GM12801 (cell line): ENCODE results near the gene GALNT2.

Experiments used
- TF ChIP-seq, protein P1 (sequence below): IDR thresholded peaks from one replicate; pipeline ENCODE4 v1.5.1; 2011; ENCODE audit warnings: control low read depth; ENCODE audit not compliant: insufficient read length; ENCODE audit errors: extremely low read depth

Gene GALNT2

DNA sequence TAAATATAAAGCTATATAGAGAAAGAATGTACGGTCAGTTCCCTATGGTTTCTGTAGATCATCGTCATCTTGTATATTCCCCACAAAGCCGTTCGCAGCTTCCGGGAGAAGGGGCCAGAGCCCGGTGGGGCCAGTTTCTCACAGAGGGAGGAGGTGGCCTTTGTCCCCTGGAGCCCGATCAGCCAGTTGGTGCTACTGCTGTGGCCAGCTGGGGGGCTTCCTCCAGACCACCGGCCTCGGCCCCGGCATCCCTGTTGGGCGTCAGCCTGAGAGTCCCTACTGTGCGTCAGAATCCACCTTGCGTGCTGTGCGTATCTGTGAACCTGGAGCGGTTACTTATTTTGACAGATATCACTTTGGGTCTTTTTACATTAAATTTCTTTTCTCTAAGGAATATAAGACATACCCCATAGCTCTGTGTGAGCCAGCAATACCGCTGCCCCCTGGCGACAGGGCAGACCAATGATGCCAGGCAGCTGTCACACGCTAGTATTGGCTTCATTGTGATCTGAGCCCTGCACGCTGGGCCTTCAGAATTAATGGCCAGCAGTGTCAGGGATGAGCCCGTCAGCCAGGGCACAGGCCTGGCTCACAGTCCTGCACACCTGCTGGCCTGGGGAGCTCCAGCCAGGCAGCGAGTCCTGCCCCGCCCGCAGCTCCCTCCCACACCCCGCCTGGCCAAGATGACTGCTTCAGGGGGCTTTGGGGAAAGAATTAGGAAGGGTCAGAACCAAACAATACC is 213.2 kb downstream of the GALNT2 start:
- TF ChIP-seq, protein P1, sequence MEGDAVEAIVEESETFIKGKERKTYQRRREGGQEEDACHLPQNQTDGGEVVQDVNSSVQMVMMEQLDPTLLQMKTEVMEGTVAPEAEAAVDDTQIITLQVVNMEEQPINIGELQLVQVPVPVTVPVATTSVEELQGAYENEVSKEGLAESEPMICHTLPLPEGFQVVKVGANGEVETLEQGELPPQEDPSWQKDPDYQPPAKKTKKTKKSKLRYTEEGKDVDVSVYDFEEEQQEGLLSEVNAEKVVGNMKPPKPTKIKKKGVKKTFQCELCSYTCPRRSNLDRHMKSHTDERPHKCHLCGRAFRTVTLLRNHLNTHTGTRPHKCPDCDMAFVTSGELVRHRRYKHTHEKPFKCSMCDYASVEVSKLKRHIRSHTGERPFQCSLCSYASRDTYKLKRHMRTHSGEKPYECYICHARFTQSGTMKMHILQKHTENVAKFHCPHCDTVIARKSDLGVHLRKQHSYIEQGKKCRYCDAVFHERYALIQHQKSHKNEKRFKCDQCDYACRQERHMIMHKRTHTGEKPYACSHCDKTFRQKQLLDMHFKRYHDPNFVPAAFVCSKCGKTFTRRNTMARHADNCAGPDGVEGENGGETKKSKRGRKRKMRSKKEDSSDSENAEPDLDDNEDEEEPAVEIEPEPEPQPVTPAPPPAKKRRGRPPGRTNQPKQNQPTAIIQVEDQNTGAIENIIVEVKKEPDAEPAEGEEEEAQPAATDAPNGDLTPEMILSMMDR: no peak

DNA sequence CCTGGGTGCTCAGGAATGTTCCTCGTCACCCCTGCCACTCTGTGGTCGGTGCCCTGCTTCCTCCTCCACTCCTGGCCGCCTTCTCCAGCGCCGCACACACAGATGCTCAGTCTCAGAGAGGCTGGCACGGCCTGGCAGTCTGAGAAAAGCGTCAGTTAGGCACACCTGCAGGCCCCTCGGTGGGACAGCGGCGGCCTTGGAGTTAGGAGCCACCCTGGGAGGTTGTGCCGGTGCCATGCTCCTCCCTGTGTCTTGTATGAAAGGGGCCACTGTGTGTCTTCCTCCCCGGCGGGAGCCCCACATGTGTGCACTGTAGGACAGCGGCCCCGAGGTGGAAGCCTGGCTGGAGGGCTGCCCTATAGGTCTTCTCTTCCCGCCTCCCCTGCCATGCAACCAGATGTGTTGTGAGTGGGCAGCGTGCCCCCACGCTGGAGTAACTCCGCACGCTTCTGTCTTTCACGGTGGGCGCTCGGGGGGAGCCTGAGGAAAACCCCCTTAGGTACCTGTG is 213.9 kb downstream of the GALNT2 start:
- TF ChIP-seq, protein P1: no peak

DNA sequence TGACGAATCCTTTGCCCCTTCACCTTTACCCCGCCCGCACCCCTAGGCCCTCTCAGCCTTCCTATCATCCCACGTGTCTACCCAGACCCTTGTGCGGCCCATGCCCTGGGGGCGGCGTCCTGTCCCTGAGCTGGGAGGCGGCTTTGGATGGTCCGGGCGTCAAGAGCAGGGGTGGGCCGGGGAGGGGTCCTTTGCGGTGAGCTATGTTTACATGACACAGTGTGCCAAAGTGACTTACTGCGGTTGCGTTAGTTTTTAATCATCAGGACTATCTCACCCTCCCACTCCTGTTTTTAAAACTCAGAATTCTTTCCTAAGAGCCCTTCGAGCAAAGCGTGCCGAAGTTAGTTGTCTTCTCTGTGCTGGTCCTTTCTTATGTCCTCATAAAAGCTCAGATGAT is 214.5 kb downstream of the GALNT2 start:
- TF ChIP-seq, protein P1: no peak

DNA sequence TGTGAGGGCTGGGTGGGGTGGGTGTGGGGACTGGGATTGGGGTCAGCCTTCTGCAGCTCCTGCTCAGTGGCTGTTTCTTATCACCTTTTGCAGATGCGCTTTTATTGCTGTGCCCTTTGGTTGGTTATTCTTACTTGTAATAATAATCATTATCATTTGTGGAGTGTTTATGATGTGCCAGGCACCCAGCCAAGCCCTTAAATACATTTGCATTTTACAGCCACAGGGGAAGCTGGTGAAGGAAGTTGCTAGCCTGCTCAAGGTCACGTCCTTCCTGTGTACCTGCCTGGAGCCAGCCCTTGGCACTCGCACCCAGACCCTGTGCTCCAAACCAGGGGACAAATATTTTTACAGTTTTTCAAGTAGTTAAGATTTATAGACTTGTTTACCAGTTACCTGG is 215.1 kb downstream of the GALNT2 start:
- TF ChIP-seq, protein P1: no peak

DNA sequence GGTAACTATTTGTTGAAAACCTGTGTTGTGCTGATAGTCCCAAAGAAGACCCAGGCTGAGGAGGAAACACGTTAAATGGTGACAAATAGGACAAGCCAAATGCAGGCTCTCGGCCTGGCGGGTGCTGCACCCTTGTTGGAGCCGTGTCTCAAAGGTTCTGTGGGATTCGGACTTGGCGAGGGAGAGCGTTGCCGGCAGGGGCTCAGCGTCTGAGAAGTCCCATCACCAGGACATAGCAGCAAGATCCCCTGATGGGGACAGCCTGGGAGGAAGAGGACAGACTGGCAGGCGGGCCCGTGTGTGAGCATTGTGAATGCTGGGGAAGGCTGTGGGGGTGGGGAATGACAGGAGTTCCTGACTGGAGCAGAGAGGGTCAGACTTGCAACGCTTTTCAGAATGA is 216.6 kb downstream of the GALNT2 start:
- TF ChIP-seq, protein P1: no peak

DNA sequence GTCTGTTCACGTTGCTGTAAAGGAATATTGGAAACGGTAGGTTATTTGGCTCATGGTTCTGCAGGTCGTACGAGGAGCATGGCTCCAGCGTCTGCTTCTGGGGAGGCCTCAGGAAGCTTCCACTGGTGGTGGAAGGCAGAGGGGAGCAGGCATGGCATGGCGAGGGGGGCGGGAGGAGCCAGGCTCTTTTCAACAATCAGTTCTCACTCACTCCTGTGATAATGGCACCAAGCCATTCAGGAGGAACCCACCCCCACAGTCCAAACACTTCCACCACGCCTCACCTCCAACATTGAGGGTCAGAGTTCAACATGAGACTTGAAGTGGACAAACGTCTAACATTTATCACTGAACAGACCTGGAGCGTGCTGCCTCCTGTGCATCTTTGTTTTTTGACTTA is 217.9 kb downstream of the GALNT2 start:
- TF ChIP-seq, protein P1: no peak

DNA sequence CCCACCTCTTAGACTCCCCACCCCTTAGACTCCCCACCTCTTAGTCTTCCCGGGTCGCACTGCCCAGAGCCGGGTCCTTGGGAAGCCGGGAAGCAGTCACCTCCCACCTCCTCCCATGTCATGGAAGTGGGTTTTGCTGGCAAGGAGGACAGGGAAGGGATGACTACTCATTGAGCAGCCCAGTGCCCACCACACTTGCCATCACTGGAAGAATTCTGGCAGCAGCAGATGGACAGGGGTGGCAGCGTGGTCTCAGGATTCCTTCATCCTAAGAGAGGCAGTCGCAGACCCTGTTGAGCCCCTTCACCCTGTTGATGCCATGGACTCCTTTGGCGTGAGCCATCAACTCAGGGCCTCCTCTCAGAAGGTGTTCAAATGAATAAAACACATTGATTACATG is 218.3 kb downstream of the GALNT2 start:
- TF ChIP-seq, protein P1: no peak
